HS-5 (cell line): ENCODE data around the gene ARVCF.

Experiments used
- DNase-seq: peaks from one replicate; pipeline ENCODE4 v3.0.0-alpha.2; 2012; ENCODE audit warnings: low read depth

The ARVCF gene

GRCh38 chr22:20015971-20016733, 471 bp downstream of the ARVCF start:
- no peak for DNase-seq

GRCh38 chr22:20015187-20015625, 1.4 kb downstream of the ARVCF start:
- no peak for DNase-seq

GRCh38 chr22:20014526-20015186, 2.0 kb downstream of the ARVCF start:
- DNase-seq = no peak

- no peak for DNase-seq
Measured at GRCh38 chr22:20013382-20013871, 3.2 kb downstream of the ARVCF start.

GRCh38 chr22:20012741-20013331, 3.8 kb downstream of the ARVCF start:
- no peak for DNase-seq

- DNase-seq = no peak
Measured at GRCh38 chr22:20011993-20012740, 4.5 kb downstream of the ARVCF start.

- no peak for DNase-seq
Measured at GRCh38 chr22:20011123-20011992, 5.3 kb downstream of the ARVCF start.

GRCh38 chr22:20010307-20011122, 6.1 kb downstream of the ARVCF start:
- no peak for DNase-seq

- DNase-seq = no peak
Measured at GRCh38 chr22:20009582-20010306, 6.9 kb downstream of the ARVCF start.

- no peak for DNase-seq
Measured at GRCh38 chr22:20009018-20009491, 7.6 kb downstream of the ARVCF start.

- DNase-seq = no peak
Measured at GRCh38 chr22:20008221-20008995, 8.2 kb downstream of the ARVCF start.

GRCh38 chr22:20004464-20004863, 12.2 kb downstream of the ARVCF start:
- DNase-seq = no peak

GRCh38 chr22:20003304-20003703, 13.3 kb downstream of the ARVCF start:
- no peak for DNase-seq

- no peak for DNase-seq
Measured at GRCh38 chr22:20002636-20003035, 14.0 kb downstream of the ARVCF start.

- DNase-seq = no peak
Measured at GRCh38 chr22:20002128-20002527, 14.5 kb downstream of the ARVCF start.

GRCh38 chr22:20001082-20001638, 15.5 kb downstream of the ARVCF start:
- DNase-seq = no peak

GRCh38 chr22:20000246-20001081, 16.2 kb downstream of the ARVCF start:
- DNase-seq = no peak
